ENCODE data around the gene SETD2.

DNA sequence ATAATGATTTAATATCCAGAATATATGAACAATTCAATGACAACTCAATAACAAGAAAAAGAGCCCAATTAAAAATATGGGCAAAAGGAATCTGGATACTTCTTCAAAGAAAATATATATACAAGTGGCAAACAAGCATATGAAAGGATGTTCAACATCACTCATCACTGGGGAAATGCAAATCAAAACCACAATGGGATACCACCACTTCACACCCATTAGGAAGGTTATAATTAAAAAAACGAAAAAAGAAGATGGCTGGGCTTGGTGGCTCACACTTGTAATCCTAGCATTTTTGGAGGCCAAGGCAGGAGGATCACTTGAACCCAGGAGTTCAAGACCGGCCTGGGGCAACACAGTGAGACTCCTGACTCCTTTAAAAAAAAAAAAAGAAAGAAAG lies 191.5 kb downstream of the SETD2 start:
- TF ChIP-seq ZNF274 (IDR thresholded peaks at IDR 0.05; ENCODE audit: low read depth, low read length) = no peak
- no peak for TF ChIP-seq YY1 (IDR thresholded peaks at IDR 0.05; ENCODE audit: insufficient read depth, insufficient read length)

Data from NT2/D1 (cell line).